ENCODE measurements around the gene ZNF473.

Gene ZNF473

GRCh38 chr19:50042363-50043024 lies 16.7 kb downstream of the ZNF473 start:
- H3K4me1 ChIP-seq (ENCODE audit: control insufficient read depth in 1 of 2, insufficient read depth in 1 of 2, low read depth in 1 of 2, low read length in 1 of 2) = no peaks in the 10 kb centered on the region
- H3K27ac ChIP-seq = no peak overlapping the region
- H3K9me3 ChIP-seq = peaks cover 23% of the 10 kb centered on the region
- peaks cover 71% of the 10 kb centered on the region for H3K36me3 ChIP-seq
- H3K27me3 ChIP-seq = no peaks in the 10 kb centered on the region
- no peak overlapping the region for H3K4me3 ChIP-seq (ENCODE audit: low read depth in 1 of 2, low read length in 1 of 2)
- TF ChIP-seq, protein P1, sequence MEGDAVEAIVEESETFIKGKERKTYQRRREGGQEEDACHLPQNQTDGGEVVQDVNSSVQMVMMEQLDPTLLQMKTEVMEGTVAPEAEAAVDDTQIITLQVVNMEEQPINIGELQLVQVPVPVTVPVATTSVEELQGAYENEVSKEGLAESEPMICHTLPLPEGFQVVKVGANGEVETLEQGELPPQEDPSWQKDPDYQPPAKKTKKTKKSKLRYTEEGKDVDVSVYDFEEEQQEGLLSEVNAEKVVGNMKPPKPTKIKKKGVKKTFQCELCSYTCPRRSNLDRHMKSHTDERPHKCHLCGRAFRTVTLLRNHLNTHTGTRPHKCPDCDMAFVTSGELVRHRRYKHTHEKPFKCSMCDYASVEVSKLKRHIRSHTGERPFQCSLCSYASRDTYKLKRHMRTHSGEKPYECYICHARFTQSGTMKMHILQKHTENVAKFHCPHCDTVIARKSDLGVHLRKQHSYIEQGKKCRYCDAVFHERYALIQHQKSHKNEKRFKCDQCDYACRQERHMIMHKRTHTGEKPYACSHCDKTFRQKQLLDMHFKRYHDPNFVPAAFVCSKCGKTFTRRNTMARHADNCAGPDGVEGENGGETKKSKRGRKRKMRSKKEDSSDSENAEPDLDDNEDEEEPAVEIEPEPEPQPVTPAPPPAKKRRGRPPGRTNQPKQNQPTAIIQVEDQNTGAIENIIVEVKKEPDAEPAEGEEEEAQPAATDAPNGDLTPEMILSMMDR (IDR thresholded peaks at IDR 0.05) = no peak

DNA sequence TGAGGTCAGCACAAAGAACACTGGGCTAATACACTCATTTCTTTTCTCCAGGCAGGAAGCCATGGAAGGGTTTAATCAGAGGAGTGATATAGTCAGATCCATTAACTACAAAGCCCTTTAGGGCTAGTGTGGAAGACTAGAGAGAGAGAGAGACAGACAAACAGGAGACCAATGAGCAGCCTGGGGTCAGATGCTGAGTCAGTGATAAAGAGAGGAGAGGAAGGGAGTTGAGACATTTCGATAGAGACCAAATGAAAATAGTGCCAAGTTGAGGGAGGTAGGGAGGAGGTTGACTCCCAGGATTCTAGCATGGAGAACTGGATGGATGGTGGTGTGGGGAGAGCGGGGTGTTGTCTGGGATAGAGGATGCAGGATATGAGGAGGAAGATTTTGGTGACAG lies 18.2 kb downstream of the ZNF473 start:
- Histone ChIP-seq H3K9me3 (peaks cover 23% of the 10 kb centered on the region), H3K4me1 (ENCODE audit: control insufficient read depth in 1 of 2, insufficient read depth in 1 of 2, low read depth in 1 of 2, low read length in 1 of 2) (peaks cover 12 to 14% of the 10 kb centered on the region in 2 experiments), H3K36me3 (peaks cover 65% of the 10 kb centered on the region), H3K27ac (no peak overlapping the region), H3K27me3 (no peaks in the 10 kb centered on the region), H3K4me3 (ENCODE audit: low read depth in 1 of 2, low read length in 1 of 2) (no peak overlapping the region)
- TF ChIP-seq, protein P1 (IDR thresholded peaks at IDR 0.05) = no peak

DNA sequence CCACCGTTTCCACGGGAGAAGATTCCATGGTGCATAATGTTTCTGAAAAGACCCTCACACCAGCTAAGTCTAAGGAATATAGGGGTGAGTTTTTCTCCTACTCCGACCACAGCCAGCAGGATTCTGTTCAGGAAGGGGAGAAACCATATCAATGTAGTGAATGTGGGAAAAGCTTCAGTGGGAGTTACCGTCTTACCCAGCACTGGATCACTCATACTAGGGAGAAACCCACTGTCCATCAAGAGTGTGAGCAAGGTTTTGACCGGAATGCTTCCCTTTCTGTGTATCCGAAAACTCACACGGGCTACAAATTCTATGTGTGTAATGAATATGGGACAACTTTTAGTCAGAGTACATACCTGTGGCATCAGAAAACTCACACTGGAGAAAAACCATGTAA lies 19.1 kb downstream of the ZNF473 start:
- TF ChIP-seq, protein P1 (IDR thresholded peaks at IDR 0.05) = no peak
- peaks cover 23% of the 10 kb centered on the region for H3K9me3 ChIP-seq
- no peak overlapping the region for H3K4me3 ChIP-seq (ENCODE audit: low read depth in 1 of 2, low read length in 1 of 2)

GRCh38 chr19:50046649-50047503 lies 21.1 kb downstream of the ZNF473 start:
- peaks cover 36% of the 10 kb centered on the region for H3K36me3 ChIP-seq
- peaks cover 23% of the 10 kb centered on the region for H3K9me3 ChIP-seq
- TF ChIP-seq, protein P1 (IDR thresholded peaks at IDR 0.05) = peak; percentile 35
- H3K4me1 ChIP-seq (ENCODE audit: control insufficient read depth in 1 of 2, insufficient read depth in 1 of 2, low read depth in 1 of 2, low read length in 1 of 2) = peaks cover 19 to 27% of the 10 kb centered on the region in 2 experiments
- H3K27ac ChIP-seq = no peak overlapping the region
- H3K4me3 ChIP-seq (ENCODE audit: low read depth in 1 of 2, low read length in 1 of 2) = no peak overlapping the region
- peaks cover 25% of the 10 kb centered on the region for H3K27me3 ChIP-seq

More for the DNA sequence above, 19.1 kb downstream of the ZNF473 start:
- Histone ChIP-seq H3K36me3 (peaks cover 55% of the 10 kb centered on the region), H3K4me1 (ENCODE audit: control insufficient read depth in 1 of 2, insufficient read depth in 1 of 2, low read depth in 1 of 2, low read length in 1 of 2) (peaks cover 14% of the 10 kb centered on the region in 2 experiments), H3K27me3 (peaks cover 6% of the 10 kb centered on the region), H3K27ac (no peak overlapping the region)

- H3K9me3 ChIP-seq = peaks cover 23% of the 10 kb centered on the region
- H3K27ac ChIP-seq = no peak overlapping the region
- peaks cover 19 to 27% of the 10 kb centered on the region in 2 experiments for H3K4me1 ChIP-seq (ENCODE audit: control insufficient read depth in 1 of 2, insufficient read depth in 1 of 2, low read depth in 1 of 2, low read length in 1 of 2)
- TF ChIP-seq, protein P1 (IDR thresholded peaks at IDR 0.05) = no peak
- peaks cover 31% of the 10 kb centered on the region for H3K27me3 ChIP-seq
- H3K36me3 ChIP-seq = peaks cover 28% of the 10 kb centered on the region
- H3K4me3 ChIP-seq (ENCODE audit: low read depth in 1 of 2, low read length in 1 of 2) = no peak overlapping the region
Observed at GRCh38 chr19:50047671-50048070, 21.9 kb downstream of the ZNF473 start.

All from neutrophil (primary cell).